ENCODE measurements around the gene AHRR. TPM values are rescaled to one million over a fixed set of nuclear protein-coding genes. Genes with fewer than 3 reads are reported as not detected.

AHRR gene
- total RNA-seq, 1 experiment from 2014 or later = 3.2 TPM

GRCh38 chr5:418162-419121 lies 96.9 kb downstream of the AHRR start:
- Mint-ChIP-seq H3K4me3 (ENCODE audit: unreplicated experiment) (no peak overlapping the region), H3K36me3 (ENCODE audit: insufficient read depth, unreplicated experiment) (no peaks in the 10 kb centered on the region), H3K9me3 (ENCODE audit: unreplicated experiment) (no peaks in the 10 kb centered on the region), H3K4me1 (ENCODE audit: insufficient read depth, unreplicated experiment) (peaks cover 3% of the 10 kb centered on the region), H3K27me3 (ENCODE audit: insufficient read depth, unreplicated experiment) (no peaks in the 10 kb centered on the region), H3K27ac (ENCODE audit: low read depth, unreplicated experiment) (no peak overlapping the region)
- CTCF ChIA-PET = interaction anchor here (0.9 to 1.1 kb wide), 2 partner anchors 30 to 102 kb away, joined by 3 to 4 read pairs; no protein-coding TSS in a partner anchor
- no TSS peak for BruUV-seq (replicated peaks)
- DNase-seq (ENCODE audit: unreplicated experiment) = no peak
- TF ChIP-seq CTCF (IDR thresholded peaks at IDR 0.05; ENCODE audit: unreplicated experiment) = no peak
- POLR2A ChIA-PET = interaction anchor here (1.0 to 1.3 kb wide), 2 partner anchors 11 to 32 kb away, joined by 3 read pairs; no protein-coding TSS in a partner anchor
- intact Hi-C loops (cut with micrococcal nuclease) = no loop called here

GRCh38 chr5:419970-420369 lies 98.5 kb downstream of the AHRR start:
- Mint-ChIP-seq H3K4me3 (ENCODE audit: unreplicated experiment) (no peak overlapping the region), H3K27ac (ENCODE audit: low read depth, unreplicated experiment) (no peak overlapping the region), H3K36me3 (ENCODE audit: insufficient read depth, unreplicated experiment) (no peaks in the 10 kb centered on the region), H3K4me1 (ENCODE audit: insufficient read depth, unreplicated experiment) (peaks cover 10% of the 10 kb centered on the region), H3K9me3 (ENCODE audit: unreplicated experiment) (no peaks in the 10 kb centered on the region), H3K27me3 (ENCODE audit: insufficient read depth, unreplicated experiment) (no peaks in the 10 kb centered on the region)
- CTCF ChIA-PET = no interaction called here
- no peak for TF ChIP-seq CTCF (IDR thresholded peaks at IDR 0.05; ENCODE audit: unreplicated experiment)
- no peak for DNase-seq (ENCODE audit: unreplicated experiment)
- POLR2A ChIA-PET = no interaction called here
- intact Hi-C loops (cut with micrococcal nuclease) = no loop called here
- BruUV-seq (replicated peaks) = no TSS peak

GRCh38 chr5:420632-421286 lies 99.2 kb downstream of the AHRR start:
- Mint-ChIP-seq H3K36me3 (ENCODE audit: insufficient read depth, unreplicated experiment) (no peaks in the 10 kb centered on the region), H3K4me3 (ENCODE audit: unreplicated experiment) (no peak overlapping the region), H3K4me1 (ENCODE audit: insufficient read depth, unreplicated experiment) (peaks cover 10% of the 10 kb centered on the region), H3K9me3 (ENCODE audit: unreplicated experiment) (peaks cover under 1% of the 10 kb centered on the region), H3K27ac (ENCODE audit: low read depth, unreplicated experiment) (no peak overlapping the region), H3K27me3 (ENCODE audit: insufficient read depth, unreplicated experiment) (no peaks in the 10 kb centered on the region)
- TF ChIP-seq CTCF (IDR thresholded peaks at IDR 0.05; ENCODE audit: unreplicated experiment) = no peak
- POLR2A ChIA-PET = no interaction called here
- no peak for DNase-seq (ENCODE audit: unreplicated experiment)
- CTCF ChIA-PET = no interaction called here
- BruUV-seq (replicated peaks) = no TSS peak
- intact Hi-C loops (cut with micrococcal nuclease) = no loop called here

GRCh38 chr5:421287-421880 lies 99.9 kb downstream of the AHRR start:
- intact Hi-C loops (cut with micrococcal nuclease) = no loop called here
- Mint-ChIP-seq H3K4me3 (ENCODE audit: unreplicated experiment) (no peak overlapping the region), H3K36me3 (ENCODE audit: insufficient read depth, unreplicated experiment) (no peaks in the 10 kb centered on the region), H3K9me3 (ENCODE audit: unreplicated experiment) (peaks cover 7% of the 10 kb centered on the region), H3K27ac (ENCODE audit: low read depth, unreplicated experiment) (no peak overlapping the region), H3K4me1 (ENCODE audit: insufficient read depth, unreplicated experiment) (peaks cover 10% of the 10 kb centered on the region), H3K27me3 (ENCODE audit: insufficient read depth, unreplicated experiment) (no peaks in the 10 kb centered on the region)
- POLR2A ChIA-PET = no interaction called here
- no peak for TF ChIP-seq CTCF (IDR thresholded peaks at IDR 0.05; ENCODE audit: unreplicated experiment)
- CTCF ChIA-PET = no interaction called here
- no peak for DNase-seq (ENCODE audit: unreplicated experiment)
- no TSS peak for BruUV-seq (replicated peaks)
